HG03439 (cell line): ENCODE data around the gene ZFP36L1.

Experiments
- ATAC-seq: cut with Tn5 transposase; IDR thresholded peaks from one replicate; pipeline ENCODE4 v1.9.1; 2021; ENCODE audit warnings: mild to moderate bottlenecking, moderate library complexity; ENCODE audit not compliant: unreplicated experiment

The ZFP36L1 gene, protein sequence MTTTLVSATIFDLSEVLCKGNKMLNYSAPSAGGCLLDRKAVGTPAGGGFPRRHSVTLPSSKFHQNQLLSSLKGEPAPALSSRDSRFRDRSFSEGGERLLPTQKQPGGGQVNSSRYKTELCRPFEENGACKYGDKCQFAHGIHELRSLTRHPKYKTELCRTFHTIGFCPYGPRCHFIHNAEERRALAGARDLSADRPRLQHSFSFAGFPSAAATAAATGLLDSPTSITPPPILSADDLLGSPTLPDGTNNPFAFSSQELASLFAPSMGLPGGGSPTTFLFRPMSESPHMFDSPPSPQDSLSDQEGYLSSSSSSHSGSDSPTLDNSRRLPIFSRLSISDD

DNA sequence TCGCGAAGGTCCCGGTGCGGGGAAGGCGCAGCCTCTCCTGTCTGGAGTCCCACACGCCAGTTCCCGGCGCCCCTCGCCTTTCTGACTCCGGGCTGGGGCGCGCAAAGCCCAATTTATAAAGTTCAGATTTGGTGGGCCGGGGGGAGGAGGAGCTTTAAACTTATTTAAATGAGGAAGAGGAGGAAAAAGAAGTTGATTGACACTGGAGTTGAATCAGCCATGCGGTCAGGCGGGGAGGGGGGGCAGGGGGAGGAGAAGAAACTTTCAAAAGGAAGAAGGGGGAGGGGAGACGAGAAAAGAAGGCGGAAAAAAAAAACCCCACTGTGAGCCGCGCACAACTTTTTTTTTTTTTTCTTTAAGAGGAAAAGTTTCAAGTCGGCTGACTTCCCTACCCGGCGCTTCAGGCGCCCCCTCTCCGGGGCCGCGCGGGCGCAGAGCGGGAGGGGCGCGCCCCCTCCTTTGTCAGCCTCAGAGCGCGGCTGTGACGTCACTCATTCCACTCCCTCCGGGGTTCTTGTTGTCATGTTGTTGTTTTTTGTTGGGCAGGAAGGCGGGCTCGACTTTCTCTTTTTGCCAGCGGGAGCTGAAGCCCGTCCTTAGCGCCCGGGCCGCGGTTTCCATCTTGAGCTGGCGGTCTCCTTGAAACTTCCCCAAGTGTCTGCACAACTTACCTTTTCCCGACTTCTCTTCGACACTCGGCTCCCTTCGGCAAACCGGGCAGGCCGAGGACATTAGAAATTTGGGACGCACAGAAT, at the start of gene ZFP36L1:
ZFP36L1 (minus strand) TSS at position 89 of the 755 bp plus-strand sequence. CDS start 129 bp downstream, outside the sequence.
- ATAC-seq, result peak; percentile 32

DNA sequence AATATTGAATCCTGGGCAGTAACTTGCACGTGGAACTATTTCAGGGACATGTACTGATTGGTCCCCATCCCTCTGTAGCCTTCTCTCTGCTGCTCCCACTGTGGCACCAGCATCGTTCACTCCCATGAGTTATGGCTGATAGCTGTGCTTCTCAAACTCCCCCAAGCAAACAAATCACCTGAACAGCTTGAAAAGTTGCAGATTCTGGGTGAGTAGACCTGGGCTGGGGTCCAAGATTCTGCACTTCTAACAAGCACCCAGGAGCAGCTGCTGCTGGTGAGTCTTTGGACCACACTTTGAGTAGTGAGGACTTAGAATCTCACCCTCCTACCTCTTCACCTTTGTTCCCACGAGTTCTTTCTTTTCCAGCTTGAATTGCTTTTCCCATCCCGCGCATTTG, 49.4 kb upstream of the ZFP36L1 start:
- ATAC-seq, result no peak

DNA sequence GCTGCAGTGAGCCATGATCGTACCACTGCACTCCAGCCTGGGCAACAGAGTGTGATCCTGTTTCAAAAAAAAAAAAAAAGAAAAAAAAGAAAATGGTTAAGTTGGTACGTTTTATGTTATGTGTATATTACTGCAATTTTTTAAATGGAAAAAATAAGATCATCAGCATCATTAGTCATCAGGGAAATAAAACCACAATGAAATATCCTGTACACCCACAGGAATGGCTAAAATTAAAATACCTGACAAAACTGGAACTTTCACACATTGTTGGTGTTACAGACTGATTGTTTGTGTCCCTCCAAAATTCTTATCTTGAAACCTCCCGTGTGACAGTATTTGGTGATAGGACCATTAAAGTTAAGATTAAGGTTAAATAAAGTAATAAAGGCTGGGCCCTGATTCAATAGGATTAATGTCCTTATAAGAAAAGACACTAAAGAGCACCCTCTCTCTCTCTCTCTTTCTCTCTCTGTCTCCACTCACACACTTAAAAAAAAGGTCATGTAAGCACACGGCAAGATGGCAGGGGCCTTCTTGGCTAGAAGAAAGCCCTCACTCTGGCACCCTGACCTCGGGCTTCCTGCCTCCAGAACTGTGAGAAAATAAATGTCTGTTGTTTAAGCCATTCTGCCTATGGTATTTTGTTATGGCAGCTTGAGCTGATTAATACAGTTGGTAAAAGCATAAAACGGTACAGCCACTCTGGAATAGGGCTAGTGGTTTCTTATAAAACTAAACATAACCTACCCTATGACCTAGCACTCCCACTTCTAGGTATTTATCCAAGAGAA, 48.3 kb upstream of the ZFP36L1 start:
- ATAC-seq, result no peak

DNA sequence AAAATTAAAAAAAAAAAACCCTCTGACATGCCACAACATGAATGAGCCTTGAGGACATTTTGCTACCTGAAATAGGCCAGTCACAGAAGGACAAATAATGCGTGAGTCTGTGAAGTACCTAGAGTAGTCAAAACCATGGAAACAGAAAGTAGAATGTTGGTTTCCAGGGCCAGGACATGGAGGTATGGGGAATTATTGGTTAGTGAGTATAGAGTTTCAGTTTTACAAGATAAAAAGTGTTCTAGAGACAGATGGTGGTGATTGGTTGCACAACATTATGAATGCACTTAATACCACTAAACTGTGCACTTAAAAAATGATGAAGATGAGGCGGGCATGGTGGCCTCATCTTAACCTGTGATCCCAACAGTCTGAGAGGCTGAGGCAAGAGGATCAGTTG, 47.6 kb upstream of the ZFP36L1 start:
- no peak for ATAC-seq

DNA sequence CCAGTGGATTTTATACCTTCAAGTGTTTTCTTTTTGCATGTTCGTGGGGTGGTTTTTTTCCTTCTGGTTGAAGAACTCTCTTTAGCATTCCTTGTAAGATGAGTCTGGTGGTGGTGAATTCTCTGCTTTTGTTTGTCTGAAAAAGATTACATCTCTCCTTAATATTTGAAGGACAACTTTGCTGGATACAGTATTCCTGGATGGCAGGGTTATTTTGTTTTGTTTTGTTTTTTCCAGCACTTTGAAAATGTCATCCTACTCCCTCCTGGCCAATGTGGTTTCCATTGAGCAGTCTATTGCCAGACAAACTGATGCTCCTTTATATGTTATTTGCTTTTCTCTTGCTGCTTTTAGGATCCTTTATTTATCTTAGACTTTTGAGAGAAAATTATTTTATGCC, 43.2 kb upstream of the ZFP36L1 start:
- ATAC-seq, result no peak

DNA sequence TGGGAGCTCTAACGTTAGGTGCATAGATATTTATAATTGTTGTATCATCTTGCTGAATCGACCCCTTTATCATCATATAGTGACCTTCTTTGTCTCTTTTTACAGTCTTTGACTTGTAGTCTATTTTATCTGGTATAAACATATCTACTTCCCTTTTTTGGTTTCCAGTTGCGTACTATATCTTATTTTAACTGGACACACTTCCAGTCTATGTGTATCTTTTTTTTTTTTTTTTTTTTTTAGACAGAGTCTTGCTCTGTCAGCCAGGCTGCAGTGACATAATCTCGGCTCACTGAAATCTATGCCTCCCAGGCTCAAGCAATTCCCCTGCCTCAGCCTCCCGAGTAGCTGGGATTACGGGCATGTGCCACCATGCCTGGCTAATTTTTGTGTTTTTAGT, 41.9 kb upstream of the ZFP36L1 start:
- ATAC-seq, result no peak

DNA sequence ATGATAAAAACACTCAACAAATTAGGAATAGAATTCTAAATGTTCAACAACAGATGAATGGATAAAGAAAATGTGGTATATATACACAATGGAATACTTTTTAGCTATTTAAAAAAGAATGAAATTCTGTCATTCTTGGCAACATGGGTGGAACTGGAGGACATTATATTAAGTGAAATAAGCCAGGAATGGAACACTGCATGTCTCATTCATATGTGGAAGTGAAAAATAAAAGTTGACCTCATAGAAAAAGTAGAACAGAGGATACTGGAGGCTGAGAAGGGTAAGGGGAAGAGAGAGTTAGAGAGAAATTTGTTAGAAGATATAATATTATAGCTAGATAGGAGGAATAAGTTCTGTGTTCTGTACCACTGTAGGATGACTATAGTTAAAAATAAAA, 35.8 kb upstream of the ZFP36L1 start:
- no peak for ATAC-seq

DNA sequence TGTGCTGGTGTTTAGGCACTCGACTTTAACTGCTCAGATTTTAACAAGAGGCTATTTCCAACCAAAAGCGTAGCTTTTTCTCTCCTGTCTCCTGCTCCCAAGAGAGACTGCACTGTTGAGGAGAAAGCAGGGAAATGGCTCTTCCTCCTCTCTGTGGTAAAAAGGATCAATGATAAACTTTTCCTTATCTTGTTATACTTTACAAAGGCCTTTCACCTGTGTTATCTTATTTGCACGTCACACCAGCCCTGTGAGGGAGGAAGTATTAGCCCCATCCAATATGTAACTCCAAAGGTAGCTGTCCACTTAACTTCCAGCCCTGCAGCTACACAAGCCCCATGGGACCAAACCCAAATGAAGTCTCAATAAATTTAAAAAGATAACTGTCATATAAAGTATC, 32.9 kb upstream of the ZFP36L1 start:
- no peak for ATAC-seq

DNA sequence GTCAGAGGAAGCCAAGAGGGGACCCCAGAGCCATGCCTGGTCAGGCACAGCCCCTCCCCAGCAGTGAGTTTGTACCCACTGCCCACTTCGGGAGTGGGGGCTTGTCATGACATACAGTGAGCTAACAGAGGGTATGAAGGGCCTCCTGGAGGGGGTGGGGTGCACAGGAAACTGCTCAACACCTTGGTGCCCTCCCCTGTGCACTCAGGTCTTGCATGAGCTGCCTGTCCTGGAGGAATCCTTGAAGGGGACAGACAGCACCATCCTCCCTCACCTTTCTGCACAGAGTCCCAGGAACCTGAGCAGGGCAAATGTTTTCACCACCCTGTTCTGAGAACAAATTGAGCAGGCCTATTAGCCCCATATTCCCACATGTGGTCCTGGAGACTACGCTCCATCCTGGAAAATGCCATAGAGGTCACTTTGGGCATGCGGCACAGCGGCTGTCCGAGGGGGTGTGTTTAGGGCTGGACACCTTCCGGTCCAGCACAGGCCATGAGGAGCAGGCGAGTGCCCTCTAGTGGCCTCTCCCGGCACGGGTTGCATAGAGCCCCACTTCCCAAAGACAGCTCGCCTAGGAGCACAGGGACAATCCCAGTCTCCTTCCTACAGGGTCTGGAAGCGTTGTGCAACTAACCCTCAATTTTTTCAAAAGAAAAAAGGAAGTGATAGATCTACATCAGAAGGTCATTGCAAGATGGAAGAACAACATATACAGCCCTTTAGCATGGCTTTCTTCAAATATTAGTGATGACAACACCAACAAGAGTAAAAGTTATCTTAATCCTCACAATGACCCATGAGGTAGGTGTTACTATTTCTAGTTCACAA, 31.9 kb upstream of the ZFP36L1 start:
- ATAC-seq, result no peak

DNA sequence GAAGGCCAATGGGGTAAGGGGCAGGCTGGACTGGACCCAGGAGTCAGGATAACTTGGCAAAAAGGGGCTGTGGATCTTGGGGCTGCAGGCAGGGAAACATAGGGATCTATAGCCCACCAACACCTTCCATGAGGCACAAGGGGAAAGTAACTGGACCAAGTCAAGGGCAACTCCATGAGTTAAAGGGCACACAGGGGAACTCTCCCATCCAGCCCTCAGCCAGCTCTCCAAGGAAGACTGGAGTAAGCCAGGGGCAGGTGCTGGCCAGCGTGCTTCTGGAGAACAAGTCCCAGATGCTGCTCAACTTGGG, 31.3 kb upstream of the ZFP36L1 start:
- ATAC-seq, result no peak

DNA sequence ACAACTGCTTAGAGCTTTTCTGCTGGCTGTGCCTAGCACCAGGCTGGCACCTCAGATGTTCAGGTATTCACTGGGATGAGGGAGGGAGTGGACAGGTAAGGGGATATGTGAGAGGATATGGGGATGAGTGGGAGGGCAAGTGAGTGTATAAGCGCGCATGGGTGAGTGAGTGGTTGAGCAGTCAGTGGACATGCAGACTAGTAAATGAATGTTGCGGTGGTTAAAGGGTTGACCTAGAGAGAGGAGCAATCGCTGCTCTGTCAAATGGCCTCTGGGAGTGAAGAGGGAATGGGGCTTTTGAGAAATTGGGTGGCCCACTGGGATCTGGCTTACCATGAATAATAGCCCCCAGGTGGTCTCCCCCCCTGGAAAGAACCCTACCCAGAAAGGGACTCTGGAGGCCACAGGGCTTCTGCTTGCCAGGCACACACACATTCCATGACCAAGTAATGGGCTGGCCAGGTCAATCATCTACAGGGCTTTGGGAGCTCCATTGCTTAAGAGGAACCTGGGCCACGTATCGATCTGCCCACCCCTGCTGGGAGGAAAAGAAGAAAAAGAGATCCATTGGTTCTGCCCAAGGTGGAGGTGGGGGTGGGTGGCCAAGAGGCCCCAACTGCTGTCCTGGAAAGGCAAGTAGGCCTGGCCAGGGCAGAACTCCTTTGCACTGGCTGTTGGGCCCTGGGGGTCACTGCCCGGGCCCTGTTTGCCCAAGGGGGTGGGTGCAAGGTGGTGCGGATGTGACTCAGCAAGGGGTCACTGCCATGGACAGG, 30.8 kb upstream of the ZFP36L1 start:
- no peak for ATAC-seq

DNA sequence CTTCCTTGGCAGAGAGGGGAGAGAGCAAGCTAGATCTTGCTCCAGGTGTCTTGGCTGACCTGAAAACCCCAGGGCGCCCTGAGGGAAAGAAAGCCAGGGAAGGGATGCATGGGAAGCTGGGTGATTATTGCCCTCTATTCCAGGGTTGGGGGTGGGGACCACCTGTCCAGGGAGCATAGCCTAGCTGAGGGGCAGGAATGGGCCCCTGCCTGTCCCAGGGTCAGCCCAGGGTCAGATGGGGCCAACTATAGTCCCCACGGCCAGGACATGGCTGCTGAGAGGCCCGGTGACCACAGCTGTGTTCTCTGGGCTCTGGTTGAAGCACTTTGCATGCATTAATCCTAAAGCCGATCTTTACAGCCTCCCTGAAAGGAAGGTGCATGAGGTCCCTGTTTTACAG, 30.1 kb upstream of the ZFP36L1 start:
- no peak for ATAC-seq

DNA sequence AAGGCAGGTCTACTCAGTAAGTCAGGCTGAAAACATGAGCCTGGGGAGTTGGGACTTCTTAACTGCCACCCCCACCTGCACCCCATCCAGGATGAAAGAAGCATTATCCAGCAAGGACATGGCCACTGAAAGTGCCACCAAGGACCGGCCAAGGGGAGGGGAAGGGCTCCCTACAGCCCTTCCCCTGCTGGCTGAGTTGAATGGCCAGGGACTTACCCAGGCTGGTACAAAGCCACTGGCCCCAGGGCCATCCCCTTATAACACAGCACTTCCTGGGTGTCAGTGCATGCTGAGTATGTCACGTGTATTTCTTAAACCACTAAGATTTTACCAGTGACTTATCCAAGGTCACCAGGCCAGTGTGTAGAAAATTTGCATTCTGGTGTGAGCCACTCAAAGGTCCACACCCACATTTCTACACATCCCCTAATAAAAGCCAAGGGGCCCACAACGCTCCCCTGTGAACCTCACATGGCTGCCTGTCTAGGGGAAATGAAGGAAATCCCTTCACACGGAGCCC, 29.3 kb upstream of the ZFP36L1 start:
- ATAC-seq, result peak; percentile 71

DNA sequence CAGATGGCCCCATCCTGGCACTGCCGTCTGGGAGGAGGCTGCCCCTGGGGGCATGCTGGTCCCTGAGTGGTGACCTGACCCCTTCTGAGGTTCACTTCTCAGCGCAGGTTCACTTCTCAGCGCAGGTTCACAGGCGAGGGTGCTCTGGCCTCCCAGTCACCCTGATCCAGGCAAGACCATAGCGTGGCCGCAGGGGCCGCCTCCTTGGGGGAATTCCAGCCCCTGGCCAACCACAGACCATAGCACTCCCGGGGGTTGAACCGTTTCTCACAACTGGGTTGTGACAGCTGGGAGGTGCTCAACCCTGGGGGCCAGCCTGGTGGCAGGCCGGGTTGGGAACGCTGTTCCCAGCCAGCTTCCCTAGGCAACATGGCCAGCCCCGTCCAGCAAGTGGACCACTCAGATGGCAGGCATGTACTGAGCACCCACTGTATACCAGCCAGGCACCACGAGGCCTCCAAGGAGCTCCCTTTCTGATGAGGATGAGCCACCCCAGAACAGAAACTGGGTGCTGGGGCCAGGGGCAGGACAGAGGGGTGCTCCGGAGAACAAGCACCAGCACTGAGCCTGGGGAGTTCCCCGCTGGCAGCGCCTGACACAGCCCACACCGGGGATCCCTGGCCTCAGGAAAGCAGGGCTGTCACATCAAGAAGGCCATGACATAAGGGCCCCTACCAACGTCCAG, 28.3 kb upstream of the ZFP36L1 start:
- ATAC-seq, result no peak

DNA sequence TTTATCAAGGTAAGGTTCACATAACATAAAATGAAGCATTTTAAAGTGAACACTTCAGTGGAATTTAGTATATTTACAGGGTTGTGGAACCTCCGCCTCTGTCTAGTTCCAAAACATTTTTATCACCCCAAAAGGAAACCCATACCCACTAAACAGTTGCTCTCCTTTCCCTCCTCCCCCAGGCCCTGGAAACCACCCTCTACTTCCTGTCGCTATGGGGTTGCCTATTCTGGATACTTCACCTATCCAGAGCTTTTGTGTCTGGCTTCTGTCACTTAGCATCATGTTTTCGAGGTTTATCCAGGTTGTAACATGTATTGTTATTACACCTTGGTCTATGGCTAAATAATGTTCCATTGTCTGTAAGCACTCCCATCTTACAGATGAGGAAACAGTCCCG, 27.7 kb upstream of the ZFP36L1 start:
- ATAC-seq, result no peak

DNA sequence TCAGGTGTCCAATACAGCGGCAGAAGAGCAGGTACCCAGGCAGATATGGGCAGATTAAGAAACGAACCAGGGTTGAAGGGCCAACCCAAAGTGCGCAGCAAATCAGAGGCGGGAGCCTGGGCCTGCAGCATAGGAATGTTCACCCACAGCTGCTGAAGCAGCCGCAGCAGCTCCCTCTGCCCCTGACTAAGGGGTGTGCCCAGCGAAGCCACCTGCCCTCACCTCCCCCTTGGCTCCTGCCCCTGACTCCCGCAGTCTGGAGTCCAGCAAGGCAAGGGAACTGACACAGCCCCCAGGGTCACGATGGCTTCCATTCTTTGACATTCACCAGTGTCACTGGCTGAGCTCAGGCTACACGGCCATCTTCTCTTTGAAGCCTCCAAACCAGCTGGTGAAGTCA, 27.3 kb upstream of the ZFP36L1 start:
- no peak for ATAC-seq

DNA sequence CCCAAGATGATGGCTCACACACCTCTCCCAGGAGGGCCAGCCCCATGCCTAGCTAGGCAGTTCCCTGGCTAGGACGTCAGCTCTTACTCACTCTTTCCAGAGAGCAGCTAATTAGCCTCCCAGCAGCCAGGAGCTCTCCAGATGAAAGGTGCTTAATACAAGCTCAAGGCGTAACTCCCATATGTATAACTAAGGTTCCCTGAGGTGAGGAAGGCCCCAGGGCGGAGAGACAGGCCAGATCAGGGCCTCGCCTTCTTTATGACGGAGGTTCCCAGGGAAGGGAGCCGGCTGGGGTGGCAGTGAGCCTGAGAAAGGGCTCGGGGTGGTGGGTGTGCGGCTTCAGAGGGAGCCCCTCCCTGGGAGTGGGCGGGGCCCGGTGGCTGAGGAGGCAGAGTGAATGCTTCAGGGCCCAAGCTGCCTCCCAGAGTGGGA, 26.4 kb upstream of the ZFP36L1 start:
- ATAC-seq, result no peak

DNA sequence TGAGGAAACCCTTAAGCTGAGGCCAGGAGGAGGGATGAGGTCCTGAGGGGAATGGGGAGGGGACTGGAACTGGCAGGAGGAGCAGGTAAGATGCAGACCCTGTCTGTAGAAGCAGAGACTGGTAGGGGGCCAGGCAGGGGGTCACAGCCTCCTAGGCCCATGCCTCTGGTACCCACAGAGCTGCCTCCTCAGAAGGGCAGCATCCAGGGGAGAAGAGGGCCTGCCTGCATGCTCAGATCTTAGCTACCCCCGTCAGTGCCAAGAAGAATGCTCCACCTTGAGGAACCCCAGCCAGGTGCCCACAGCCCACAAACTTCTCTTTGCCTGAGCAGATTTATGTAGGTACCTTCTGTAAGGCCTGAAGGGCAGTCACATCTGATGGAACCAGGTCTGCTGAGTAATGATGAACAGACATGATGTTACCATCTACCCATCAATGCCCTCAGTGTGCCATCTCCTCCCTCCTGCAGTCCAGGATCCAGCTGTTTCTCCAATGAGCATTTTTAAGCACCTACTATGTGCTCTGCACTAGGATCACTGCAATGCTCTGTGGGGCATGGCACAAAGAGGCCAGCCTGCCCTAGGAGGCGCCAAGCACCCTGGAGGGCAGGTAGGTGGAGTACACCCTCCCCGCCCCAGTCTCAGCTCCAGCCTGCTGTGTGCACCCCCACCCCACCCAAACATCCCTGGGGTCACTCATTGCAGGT, 24.8 kb upstream of the ZFP36L1 start:
- ATAC-seq, result no peak

DNA sequence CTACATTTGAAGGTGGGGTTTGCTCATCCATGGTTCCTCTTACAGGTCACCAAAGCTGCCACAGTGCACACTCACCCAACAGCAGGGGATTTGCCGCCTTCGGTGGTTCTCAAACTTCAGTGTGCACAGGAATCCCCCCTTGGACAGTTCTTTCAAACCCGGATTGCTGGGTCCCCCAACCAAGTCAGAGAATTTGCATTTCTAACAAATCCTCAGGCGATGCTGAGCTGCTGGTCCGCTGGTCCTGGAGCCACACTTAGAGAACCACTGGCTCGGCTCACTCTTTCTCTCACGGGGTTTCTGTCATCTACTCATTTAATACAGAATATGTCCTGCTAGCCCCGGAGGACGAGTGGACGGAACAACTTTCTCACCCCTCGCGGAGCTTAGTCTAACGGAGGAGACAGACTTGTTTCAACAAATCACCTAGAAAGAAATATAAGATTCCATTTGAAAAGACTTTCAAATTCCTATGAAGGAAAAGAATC, 24.1 kb upstream of the ZFP36L1 start:
- no peak for ATAC-seq
